Left lung (tissue), 10 donors: ENCODE measurements around the gene FAM168A. TPM values are rescaled to one million over a fixed set of nuclear protein-coding genes. Genes with fewer than 3 reads are reported as not detected.

ENCODE experiments used
- ATAC-seq: fragments of 200-7000 bp; cut with Tn5 transposase; one replicate; pipeline ENCODE4 v1.9.1; 2020; ENCODE audit warnings: moderate library complexity
- DNase-seq, 4 donors: peaks; one replicate each; pipeline ENCODE4 v3.0.0-alpha.2; 2013 to 2020
- H3K27ac ChIP-seq, 2 donors: fragments of 200-600 bp; sonication (generic) in 1 of 2; one replicate each; pipeline versions ENCODE4 v1.5.0 to v1.8.0; 2020 to 2021
- H3K27me3 ChIP-seq, 2 donors: fragments of 200-600 bp; sonication (generic) in 1 of 2; one replicate each; pipeline versions ENCODE4 v1.5.0 to v1.8.0; 2020 to 2021
- H3K36me3 ChIP-seq, 2 donors: fragments of 200-600 bp; sonication (generic) in 1 of 2; one replicate each; pipeline versions ENCODE4 v1.5.0 to v1.8.0; 2020 to 2021
- H3K4me1 ChIP-seq, 2 donors: fragments of 200-600 bp; one replicate each; pipeline ENCODE4 v1.8.0; 2021
- H3K4me3 ChIP-seq, 2 donors: fragments of 200-600 bp; sonication (generic) in 1 of 2; one replicate each; pipeline versions ENCODE4 v1.5.0 to v1.8.0; 2020 to 2021; ENCODE audit warnings: mild to moderate bottlenecking in 1 of 2
- H3K9me3 ChIP-seq, 2 donors: fragments of 200-600 bp; sonication (generic) in 1 of 2; one replicate each; pipeline versions ENCODE4 v1.5.0 to v1.8.0; 2020 to 2021
- intact Hi-C, 2 donors: fragments of 100-400 bp; cut with DNase I; formaldehyde crosslinking; loops; one replicate each; pipeline versions ENCODE4 v1.11.2 to v1.14.2; 2022
- polyA plus RNA-seq, 6 donors: library from polyadenylated mRNA; unstranded; fragments of 120-200 nt; gene quantifications; one replicate each; pipeline ENCODE4 v1.2.1, GENCODE V29; 2013; ENCODE audit not compliant: insufficient read length in 6 of 6
- total RNA-seq, 2 donors: library from RNA; stranded (reverse); fragmentation: NEBNext Ultra II Directional; extraction: Animal tissue kit (Norgen Biotek cat#: 25700); gene quantifications; one replicate each; pipeline ENCODE4 v1.2.1, GENCODE V29; 2021
- TF ChIP-seq, protein P1 (sequence below), 2 donors: fragments of 200-600 bp; sonication (generic) in 1 of 2; IDR thresholded peaks; one replicate each; pipeline versions ENCODE4 v1.5.0 to v1.8.0; 2021; ENCODE audit warnings: antibody characterized with exemption in 2 of 2
- donor health status: DM: no; HTN: yes; CAD: no.
- donor health status: DM: no; HTN: no; CAD: no.

The FAM168A gene
- total and polyA plus RNA-seq, 8 donors = 28.2 to 43.9 (median 41.6) TPM

- H3K4me3 ChIP-seq = no peak overlapping the region
- H3K27me3 ChIP-seq = no peaks in the 10 kb centered on the region
- intact Hi-C loops = loop anchor here in 1 of 2 donors (5.0 to 10.0 kb wide), 2 partner anchors 40 to 262 kb away; no protein-coding TSS in a partner anchor
- DNase-seq = no peak
- peaks cover 0 to 78% of the 10 kb centered on the region in 2 donors for H3K36me3 ChIP-seq
- peaks cover 9 to 48% of the 10 kb centered on the region in 2 donors for H3K4me1 ChIP-seq
- H3K9me3 ChIP-seq = no peaks in the 10 kb centered on the region
- peak overlapping the region in 1 of 2 donors; percentile 43 for H3K27ac ChIP-seq
- no peak for ATAC-seq
- TF ChIP-seq, protein P1, sequence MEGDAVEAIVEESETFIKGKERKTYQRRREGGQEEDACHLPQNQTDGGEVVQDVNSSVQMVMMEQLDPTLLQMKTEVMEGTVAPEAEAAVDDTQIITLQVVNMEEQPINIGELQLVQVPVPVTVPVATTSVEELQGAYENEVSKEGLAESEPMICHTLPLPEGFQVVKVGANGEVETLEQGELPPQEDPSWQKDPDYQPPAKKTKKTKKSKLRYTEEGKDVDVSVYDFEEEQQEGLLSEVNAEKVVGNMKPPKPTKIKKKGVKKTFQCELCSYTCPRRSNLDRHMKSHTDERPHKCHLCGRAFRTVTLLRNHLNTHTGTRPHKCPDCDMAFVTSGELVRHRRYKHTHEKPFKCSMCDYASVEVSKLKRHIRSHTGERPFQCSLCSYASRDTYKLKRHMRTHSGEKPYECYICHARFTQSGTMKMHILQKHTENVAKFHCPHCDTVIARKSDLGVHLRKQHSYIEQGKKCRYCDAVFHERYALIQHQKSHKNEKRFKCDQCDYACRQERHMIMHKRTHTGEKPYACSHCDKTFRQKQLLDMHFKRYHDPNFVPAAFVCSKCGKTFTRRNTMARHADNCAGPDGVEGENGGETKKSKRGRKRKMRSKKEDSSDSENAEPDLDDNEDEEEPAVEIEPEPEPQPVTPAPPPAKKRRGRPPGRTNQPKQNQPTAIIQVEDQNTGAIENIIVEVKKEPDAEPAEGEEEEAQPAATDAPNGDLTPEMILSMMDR (IDR thresholded peaks at IDR 0.05) = no peak
These were observed 205.6 kb downstream of the FAM168A start for GRCh38 chr11:73392108-73393010.

GRCh38 chr11:73391665-73392064, 206.2 kb downstream of the FAM168A start:
- Histone ChIP-seq H3K4me3 (no peak overlapping the region), H3K27ac (no peak overlapping the region), H3K27me3 (no peaks in the 10 kb centered on the region), H3K4me1 (peaks cover 11 to 51% of the 10 kb centered on the region in 2 donors), H3K36me3 (peaks cover 0 to 71% of the 10 kb centered on the region in 2 donors), H3K9me3 (no peaks in the 10 kb centered on the region)
- TF ChIP-seq, protein P1 (IDR thresholded peaks at IDR 0.05) = no peak
- intact Hi-C loops = loop anchor here in 1 of 2 donors (5.0 to 10.0 kb wide), 2 partner anchors 39 to 263 kb away; no protein-coding TSS in a partner anchor
- ATAC-seq = no peak
- no peak for DNase-seq

- peaks cover 0 to 63% of the 10 kb centered on the region in 2 donors for H3K36me3 ChIP-seq
- peaks cover 18 to 59% of the 10 kb centered on the region in 2 donors for H3K4me1 ChIP-seq
- TF ChIP-seq, protein P1 (IDR thresholded peaks at IDR 0.05) = no peak
These were observed 207.0 kb downstream of the FAM168A start for GRCh38 chr11:73390601-73391565.

GRCh38 chr11:73389916-73390315, 208.0 kb downstream of the FAM168A start:
- Histone ChIP-seq H3K4me3 (no peak overlapping the region), H3K36me3 (peaks cover 0 to 54% of the 10 kb centered on the region in 2 donors), H3K27me3 (no peaks in the 10 kb centered on the region), H3K9me3 (no peaks in the 10 kb centered on the region), H3K4me1 (peaks cover 28 to 69% of the 10 kb centered on the region in 2 donors), H3K27ac (peak overlapping the region in 1 of 2 donors; percentile 13)
- intact Hi-C loops = loop anchor here in 1 of 2 donors (5.0 to 10.0 kb wide), 2 partner anchors 38 to 265 kb away; no protein-coding TSS in a partner anchor
- ATAC-seq (no peak), DNase-seq (no peak)
- TF ChIP-seq, protein P1 (IDR thresholded peaks at IDR 0.05) = no peak

More at GRCh38 chr11:73390601-73391565, 207.0 kb downstream of the FAM168A start:
- intact Hi-C loops = loop anchor here in 1 of 2 donors (5.0 to 10.0 kb wide), 2 partner anchors 39 to 264 kb away; no protein-coding TSS in a partner anchor
- no peak overlapping the region for H3K4me3 ChIP-seq
- ATAC-seq (no peak), DNase-seq (no peak)
- peak overlapping the region in 1 of 2 donors; percentile 13 for H3K27ac ChIP-seq
- H3K9me3 ChIP-seq = no peaks in the 10 kb centered on the region
- H3K27me3 ChIP-seq = no peaks in the 10 kb centered on the region
